Measurements from ENCODE around the gene TMEM179. TPM values are rescaled to one million over a fixed set of nuclear protein-coding genes. Genes with fewer than 3 reads are reported as not detected.

The TMEM179 gene
- polyA plus RNA-seq, 1 donor (not counting 4 experiments of a cell fraction or from before 2014, with no cell fraction given), result not detected

GRCh38 chr14:104652386-104652785 lies 47.8 kb upstream of the TMEM179 start:
- no peak overlapping the region for H2AFZ ChIP-seq (ENCODE audit: control insufficient read depth, low read length)
- no peaks in the 10 kb centered on the region for H3K79me2 ChIP-seq (ENCODE audit: control insufficient read depth, insufficient read depth, low read length)
- peaks cover 3% of the 10 kb centered on the region for H3K9me3 ChIP-seq (ENCODE audit: control insufficient read depth, low read depth, low read length)
- H3K9me1 ChIP-seq (ENCODE audit: control insufficient read depth, extremely low read depth, insufficient read depth, low read length), result no peaks in the 10 kb centered on the region
- H3K27me3 ChIP-seq (ENCODE audit: control insufficient read depth, extremely low read depth, insufficient read depth, low read length), result peaks cover 10% of the 10 kb centered on the region
- TF ChIP-seq CTCF (optimal IDR thresholded peaks at IDR 0.05 in 1 of 3, IDR thresholded peaks at IDR 0.05 in 1 of 3, conservative IDR thresholded peaks at IDR 0.05 in 1 of 3; ENCODE audit: extremely low read depth in 1 of 3, insufficient read depth in 2 of 3, low read length in 3 of 3) (no peak), EZH2 (IDR thresholded peaks at IDR 0.05; ENCODE audit: low read length) (no peak)
- H4K20me1 ChIP-seq (ENCODE audit: control insufficient read depth, extremely low read depth, insufficient read depth, low read length), result no peaks in the 10 kb centered on the region
- H3K4me3 ChIP-seq (ENCODE audit: control insufficient read depth in 2 of 3, extremely low read depth in 1 of 3, insufficient read depth in 2 of 3, low read depth in 1 of 3, low read length in 3 of 3), result no peak overlapping the region
- dilution Hi-C loops (cut with MboI; ENCODE audit: extremely low pct_ligation_motif_present, low sequenced_read_pairs), result no loop called here
- H3K4me1 ChIP-seq (ENCODE audit: control insufficient read depth, extremely low read depth, insufficient read depth, low read length), result no peaks in the 10 kb centered on the region
- DNase-seq (ENCODE audit: low read depth, low spot score) (no peak), FAIRE-seq (no peak)
- no peak overlapping the region for H3K27ac ChIP-seq (ENCODE audit: control insufficient read depth, insufficient read depth, low read length)
- H3K4me2 ChIP-seq (ENCODE audit: control insufficient read depth, extremely low read depth, insufficient read depth, low read depth, low read length), result no peak overlapping the region
- H3K36me3 ChIP-seq (ENCODE audit: control insufficient read depth in 2 of 2, extremely low read depth in 1 of 2, insufficient read depth in 2 of 2, low read length in 2 of 2), result no peaks in the 10 kb centered on the region
- no peak overlapping the region for H3K9ac ChIP-seq (ENCODE audit: control insufficient read depth, extremely low read depth, insufficient read depth, low read length)

- Histone ChIP-seq H3K4me3 (ENCODE audit: control insufficient read depth in 2 of 3, extremely low read depth in 1 of 3, insufficient read depth in 2 of 3, low read depth in 1 of 3, low read length in 3 of 3) (no peak overlapping the region), H3K27me3 (ENCODE audit: control insufficient read depth, extremely low read depth, insufficient read depth, low read length) (peaks cover 10% of the 10 kb centered on the region), H3K36me3 (ENCODE audit: control insufficient read depth in 2 of 2, extremely low read depth in 1 of 2, insufficient read depth in 2 of 2, low read length in 2 of 2) (no peaks in the 10 kb centered on the region), H3K27ac (ENCODE audit: control insufficient read depth, insufficient read depth, low read length) (no peak overlapping the region), H3K9ac (ENCODE audit: control insufficient read depth, extremely low read depth, insufficient read depth, low read length) (no peak overlapping the region), H3K4me1 (ENCODE audit: control insufficient read depth, extremely low read depth, insufficient read depth, low read length) (no peaks in the 10 kb centered on the region), H3K79me2 (ENCODE audit: control insufficient read depth, insufficient read depth, low read length) (no peaks in the 10 kb centered on the region), H2AFZ (ENCODE audit: control insufficient read depth, low read length) (no peak overlapping the region), H3K9me1 (ENCODE audit: control insufficient read depth, extremely low read depth, insufficient read depth, low read length) (no peaks in the 10 kb centered on the region), H4K20me1 (ENCODE audit: control insufficient read depth, extremely low read depth, insufficient read depth, low read length) (no peaks in the 10 kb centered on the region), H3K9me3 (ENCODE audit: control insufficient read depth, low read depth, low read length) (peaks cover 3% of the 10 kb centered on the region), H3K4me2 (ENCODE audit: control insufficient read depth, extremely low read depth, insufficient read depth, low read depth, low read length) (no peak overlapping the region)
- TF ChIP-seq CTCF (optimal IDR thresholded peaks at IDR 0.05 in 1 of 3, IDR thresholded peaks at IDR 0.05 in 1 of 3, conservative IDR thresholded peaks at IDR 0.05 in 1 of 3; ENCODE audit: extremely low read depth in 1 of 3, insufficient read depth in 2 of 3, low read length in 3 of 3) (no peak), EZH2 (IDR thresholded peaks at IDR 0.05; ENCODE audit: low read length) (no peak)
- DNase-seq (ENCODE audit: low read depth, low spot score), result no peak
- no peak for FAIRE-seq
- dilution Hi-C loops (cut with MboI; ENCODE audit: extremely low pct_ligation_motif_present, low sequenced_read_pairs), result no loop called here
Observed at GRCh38 chr14:104651876-104652260, 47.3 kb upstream of the TMEM179 start.
